T-helper 2 cell treated with Interferon-gamma antibody and Interleukin-4, amounts not matched to agents 100 ng/mL and 5 ng/mL, for 36 hours (primary cell): ENCODE measurements around the gene HIPK2. TPM values are rescaled to one million over a fixed set of nuclear protein-coding genes. Genes with fewer than 3 reads are reported as not detected.

Experiments used
- intact Hi-C: fragments of 100-400 bp; cut with micrococcal nuclease; formaldehyde crosslinking; loops from one replicate; pipeline ENCODE4 v1.15.1; 2023
- total RNA-seq: library from RNA; stranded (reverse); gene quantifications from 2 replicates; pipeline ENCODE4 v1.2.3, GENCODE V29; 2022

The HIPK2 gene
- total RNA-seq, 1 donor from 2014 or later = 19.2 TPM

GRCh38 chr7:139523968-139524815 lies 253.6 kb downstream of the HIPK2 start:
- intact Hi-C loops = no loop called here

GRCh38 chr7:139523199-139523941 lies 254.4 kb downstream of the HIPK2 start, which contains the start of gene CLEC2L:
TSS of gene CLEC2L (plus strand) at chr7:139523685. CDS start at chr7:139523928, 243 bp downstream.
- intact Hi-C loops = no loop called here

GRCh38 chr7:139522830-139523198 lies 255.0 kb downstream of the HIPK2 start:
- intact Hi-C loops = no loop called here

- intact Hi-C loops = no loop called here
Measured at GRCh38 chr7:139521439-139521838, 256.4 kb downstream of the HIPK2 start.

- intact Hi-C loops = no loop called here
Measured at GRCh38 chr7:139515266-139515665, 262.5 kb downstream of the HIPK2 start.

Other genes starting within 250 kb of the HIPK2 start
- 3.8 and 4.4 TPM in 2 replicates for gene TBXAS1, start 51.3 kb upstream of the HIPK2 start, total RNA-seq